ENCODE results near the gene PRKG1.

Gene PRKG1

GRCh38 chr10:52322323-52322722 is 1248.0 kb downstream of the PRKG1 start:
- ATAC-seq (replicated peaks) (no peak), DNase-seq (no peak)
- Mint-ChIP-seq H3K4me1 (ENCODE audit: low read depth in 2 of 2) (no peaks in the 10 kb centered on the region), H3K36me3 (ENCODE audit: insufficient read depth) (peaks cover 3% of the 10 kb centered on the region), H3K27me3 (no peaks in the 10 kb centered on the region), H3K9me3 (peaks cover 0 to 9% of the 10 kb centered on the region in 2 donors), H3K27ac (no peak overlapping the region), H3K4me3 (no peak overlapping the region)

GRCh38 chr10:52322936-52323335 is 1248.6 kb downstream of the PRKG1 start:
- no peaks in the 10 kb centered on the region for H3K4me1 Mint-ChIP-seq (ENCODE audit: low read depth in 2 of 2)
- DNase-seq (no peak), ATAC-seq (replicated peaks) (no peak)
- H3K36me3 Mint-ChIP-seq (ENCODE audit: insufficient read depth): peaks cover 3% of the 10 kb centered on the region
- H3K27ac Mint-ChIP-seq: no peak overlapping the region
- peaks cover 0 to 9% of the 10 kb centered on the region in 2 donors for H3K9me3 Mint-ChIP-seq
- H3K4me3 Mint-ChIP-seq: no peak overlapping the region
- H3K27me3 Mint-ChIP-seq: no peaks in the 10 kb centered on the region

GRCh38 chr10:52326382-52326781 is 1252.1 kb downstream of the PRKG1 start:
- Mint-ChIP-seq H3K4me3 (no peak overlapping the region), H3K27ac (no peak overlapping the region), H3K36me3 (ENCODE audit: insufficient read depth) (peaks cover 3% of the 10 kb centered on the region), H3K4me1 (ENCODE audit: low read depth in 2 of 2) (no peaks in the 10 kb centered on the region), H3K27me3 (no peaks in the 10 kb centered on the region), H3K9me3 (peaks cover 0 to 6% of the 10 kb centered on the region in 2 donors)
- ATAC-seq (replicated peaks) (no peak), DNase-seq (no peak)

GRCh38 chr10:52331638-52332364 is 1257.5 kb downstream of the PRKG1 start:
- no peaks in the 10 kb centered on the region for H3K36me3 Mint-ChIP-seq (ENCODE audit: insufficient read depth)
- H3K4me3 Mint-ChIP-seq: no peak overlapping the region
- DNase-seq: no peak
- H3K9me3 Mint-ChIP-seq: no peaks in the 10 kb centered on the region
- H3K27me3 Mint-ChIP-seq: no peaks in the 10 kb centered on the region
- H3K27ac Mint-ChIP-seq: no peak overlapping the region
- ATAC-seq (replicated peaks): no peak
- no peaks in the 10 kb centered on the region for H3K4me1 Mint-ChIP-seq (ENCODE audit: low read depth in 2 of 2)

GRCh38 chr10:52332815-52333214 is 1258.5 kb downstream of the PRKG1 start:
- Mint-ChIP-seq H3K27me3 (no peaks in the 10 kb centered on the region), H3K4me3 (no peak overlapping the region), H3K27ac (no peak overlapping the region), H3K36me3 (ENCODE audit: insufficient read depth) (no peaks in the 10 kb centered on the region), H3K4me1 (ENCODE audit: low read depth in 2 of 2) (no peaks in the 10 kb centered on the region), H3K9me3 (peaks cover 1 to 7% of the 10 kb centered on the region in 2 donors)
- DNase-seq (no peak), ATAC-seq (replicated peaks) (no peak)

- Mint-ChIP-seq H3K4me3 (no peak overlapping the region), H3K9me3 (peaks cover 3 to 8% of the 10 kb centered on the region in 2 donors), H3K4me1 (ENCODE audit: low read depth in 2 of 2) (no peaks in the 10 kb centered on the region), H3K27me3 (no peaks in the 10 kb centered on the region), H3K36me3 (ENCODE audit: insufficient read depth) (no peaks in the 10 kb centered on the region), H3K27ac (no peak overlapping the region)
- DNase-seq (no peak), ATAC-seq (replicated peaks) (no peak)
Measured at GRCh38 chr10:52334595-52334994, 1260.3 kb downstream of the PRKG1 start.

GRCh38 chr10:52335665-52336064 is 1261.4 kb downstream of the PRKG1 start:
- Mint-ChIP-seq H3K9me3 (peaks cover 3 to 8% of the 10 kb centered on the region in 2 donors), H3K36me3 (ENCODE audit: insufficient read depth) (no peaks in the 10 kb centered on the region), H3K4me1 (ENCODE audit: low read depth in 2 of 2) (no peaks in the 10 kb centered on the region), H3K27me3 (no peaks in the 10 kb centered on the region), H3K27ac (no peak overlapping the region), H3K4me3 (no peak overlapping the region)
- ATAC-seq (replicated peaks): no peak
- DNase-seq: no peak

GRCh38 chr10:52337225-52337624 is 1262.9 kb downstream of the PRKG1 start:
- ATAC-seq (replicated peaks) (no peak), DNase-seq (no peak)
- Mint-ChIP-seq H3K27ac (no peak overlapping the region), H3K9me3 (peaks cover 3 to 19% of the 10 kb centered on the region in 2 donors), H3K4me1 (ENCODE audit: low read depth in 2 of 2) (no peaks in the 10 kb centered on the region), H3K4me3 (no peak overlapping the region), H3K27me3 (no peaks in the 10 kb centered on the region), H3K36me3 (ENCODE audit: insufficient read depth) (no peaks in the 10 kb centered on the region)

GRCh38 chr10:52343439-52343838 is 1269.2 kb downstream of the PRKG1 start:
- ATAC-seq (replicated peaks): no peak

GRCh38 chr10:52346394-52347326 is 1272.4 kb downstream of the PRKG1 start:
- H3K27ac Mint-ChIP-seq: no peak overlapping the region
- no peaks in the 10 kb centered on the region for H3K36me3 Mint-ChIP-seq (ENCODE audit: insufficient read depth)
- no peak for ATAC-seq (replicated peaks)
- H3K27me3 Mint-ChIP-seq: no peaks in the 10 kb centered on the region
- no peak overlapping the region for H3K4me3 Mint-ChIP-seq
- no peaks in the 10 kb centered on the region for H3K4me1 Mint-ChIP-seq (ENCODE audit: low read depth in 2 of 2)
- peaks cover 2 to 6% of the 10 kb centered on the region in 2 donors for H3K9me3 Mint-ChIP-seq
- no peak for DNase-seq

More at GRCh38 chr10:52343439-52343838, 1269.2 kb downstream of the PRKG1 start:
- Mint-ChIP-seq H3K27me3 (no peaks in the 10 kb centered on the region), H3K9me3 (peaks cover 0 to 11% of the 10 kb centered on the region in 2 donors), H3K4me3 (no peak overlapping the region), H3K36me3 (ENCODE audit: insufficient read depth) (no peaks in the 10 kb centered on the region), H3K4me1 (ENCODE audit: low read depth in 2 of 2) (no peaks in the 10 kb centered on the region), H3K27ac (no peak overlapping the region)
- DNase-seq: no peak

GRCh38 chr10:52347327-52347667 is 1273.0 kb downstream of the PRKG1 start:
- Mint-ChIP-seq H3K27ac (no peak overlapping the region), H3K36me3 (ENCODE audit: insufficient read depth) (no peaks in the 10 kb centered on the region), H3K9me3 (peaks cover under 1 to 4% of the 10 kb centered on the region in 2 donors), H3K4me1 (ENCODE audit: low read depth in 2 of 2) (no peaks in the 10 kb centered on the region), H3K27me3 (no peaks in the 10 kb centered on the region), H3K4me3 (no peak overlapping the region)
- no peak for ATAC-seq (replicated peaks)
- no peak for DNase-seq

Measured in effector memory CD8-positive, alpha-beta T cell (primary cell).